H1 (cell line): ENCODE data around the gene FREM1. TPM values are rescaled to one million over a fixed set of nuclear protein-coding genes. Genes with fewer than 3 reads are reported as not detected.

Source experiments
- CTCF ChIA-PET: fragments of 300-600 bp; sonication (Branson Sonifier 250); formaldehyde crosslinking; loops from one replicate; lab custom pipeline; 2021; ENCODE audit not compliant: partially characterized antibody; lab: Charles Lee
- POLR2A ChIA-PET: fragments of 300-600 bp; sonication (Branson Sonifier 250); formaldehyde crosslinking; loops from one replicate; lab custom pipeline; 2021; ENCODE audit warnings: inconsistent platforms; ENCODE audit not compliant: partially characterized antibody; lab: Charles Lee
- DNase-seq, 2 experiments: peaks; one replicate each; pipeline versions ENCODE4 v3.0.0 to v3.0.0-alpha.2; 2010 to 2022; ENCODE audit warnings: low spot score in 2 of 2, low read depth in 1 of 2, mixed read lengths in 1 of 2
- FAIRE-seq: peaks from 2 replicates; lab custom pipeline; 2011; peaks lifted over from hg19 to GRCh38; lab: Jason Lieb, UNC
- H2AFZ ChIP-seq: 2 replicates; pipeline ENCODE4 v1.8.1; 2012; ENCODE audit warnings: low read length, inconsistent platforms
- H2AK5ac ChIP-seq: 2 replicates; pipeline ENCODE4 v1.6.1; 2013; ENCODE audit warnings: low read depth, low read length
- H2BK120ac ChIP-seq: replicated peaks from 2 replicates; pipeline ENCODE3; 2013; ENCODE audit warnings: low read depth, low read length, inconsistent platforms
- H2BK12ac ChIP-seq: 2 replicates; pipeline ENCODE4 v1.6.1; 2013; ENCODE audit warnings: low read depth, low read length
- H2BK15ac ChIP-seq: 2 replicates; pipeline ENCODE4 v1.6.1; 2013; ENCODE audit warnings: low read length
- H2BK20ac ChIP-seq: 2 replicates; pipeline ENCODE4 v1.6.1; 2013; ENCODE audit warnings: low read length
- H2BK5ac ChIP-seq: 2 replicates; pipeline ENCODE4 v1.6.1; 2013; ENCODE audit warnings: low read depth, low read length
- H3K14ac ChIP-seq: 2 replicates; pipeline ENCODE4 v1.6.1; 2013; ENCODE audit warnings: inconsistent platforms; ENCODE audit not compliant: insufficient read length
- H3K18ac ChIP-seq: 2 replicates; pipeline ENCODE4 v1.6.1; 2013; ENCODE audit warnings: low read length; ENCODE audit errors: extremely low read depth
- H3K23ac ChIP-seq: 2 replicates; pipeline ENCODE4 v1.6.1; 2013; ENCODE audit warnings: inconsistent platforms; ENCODE audit not compliant: insufficient read length
- H3K23me2 ChIP-seq: 2 replicates; pipeline ENCODE4 v1.6.1; 2013; ENCODE audit warnings: low read depth, low read length
- H3K27ac ChIP-seq: 2 replicates; pipeline ENCODE4 v1.6.1; 2011; ENCODE audit warnings: low read depth, low read length, inconsistent platforms
- H3K27me3 ChIP-seq, 4 experiments: replicated peaks in 1 of 4; 1 replicate in 1 of 4; 2 replicates in 3 of 4; pipeline versions ENCODE4 v1.6.1 to v1.8.1; 2011 to 2013; ENCODE audit warnings: low read length in 3 of 4, mild to moderate bottlenecking in 3 of 4, inconsistent platforms in 2 of 4, mixed read lengths in 2 of 4, moderate library complexity in 1 of 4; ENCODE audit not compliant: control insufficient read depth in 3 of 4, insufficient read depth in 3 of 4; ENCODE audit errors: extremely low read depth in 1 of 4
- H3K36me3 ChIP-seq, 4 experiments: 2 replicates each; pipeline versions ENCODE4 v1.6.1 to v1.8.1; 2011 to 2013; ENCODE audit warnings: mild to moderate bottlenecking in 4 of 4, low read length in 3 of 4, moderate library complexity in 2 of 4, control low read depth in 1 of 4, inconsistent platforms in 1 of 4; ENCODE audit not compliant: insufficient read depth in 4 of 4, control insufficient read depth in 2 of 4
- H3K4ac ChIP-seq: replicated peaks from 2 replicates; pipeline ENCODE3; 2013; ENCODE audit warnings: low read length, low read depth, mixed read lengths, inconsistent platforms; ENCODE audit not compliant: insufficient read length
- H3K4me1 ChIP-seq, 4 experiments: replicated peaks in 1 of 4; 1 replicate in 1 of 4; 2 replicates in 3 of 4; pipeline versions ENCODE4 v1.6.1 to v1.8.1; 2011 to 2013; ENCODE audit warnings: low read length in 3 of 4, inconsistent platforms in 2 of 4, mixed read lengths in 1 of 4; ENCODE audit not compliant: insufficient read depth in 4 of 4, control insufficient read depth in 3 of 4
- H3K4me2 ChIP-seq, 2 experiments: 2 replicates each; pipeline versions ENCODE4 v1.6.1 to v1.8.1; 2011 to 2013; ENCODE audit warnings: low read depth in 2 of 2, low read length in 2 of 2, control low read depth in 1 of 2, inconsistent platforms in 1 of 2, mild to moderate bottlenecking in 1 of 2; ENCODE audit not compliant: insufficient read depth in 1 of 2
- H3K4me3 ChIP-seq, 4 experiments: fragments of 200-600, 300-600 bp in 1 of 4; sonication (generic), shearing (Covaris generic), sonication (Bioruptor Twin) in 1 of 4; 2 replicates each; pipeline versions ENCODE4 v1.5.1 to v1.8.1; 2011 to 2016; ENCODE audit warnings: low read length in 4 of 4, low read depth in 3 of 4, control low read depth in 2 of 4, inconsistent platforms in 2 of 4, mild to moderate bottlenecking in 2 of 4, mixed read lengths in 1 of 4, moderate library complexity in 1 of 4; ENCODE audit not compliant: insufficient read depth in 2 of 4; ENCODE audit errors: extremely low read depth in 1 of 4
- H3K56ac ChIP-seq: replicated peaks from 2 replicates; pipeline ENCODE3; 2013; ENCODE audit warnings: low read depth, mild to moderate bottlenecking, mixed read lengths, low read length, inconsistent platforms; ENCODE audit not compliant: insufficient read length
- H3K79me1 ChIP-seq: 2 replicates; pipeline ENCODE4 v1.6.1; 2013; ENCODE audit warnings: low read depth, low read length, control low read depth
- H3K79me2 ChIP-seq, 2 experiments: 2 replicates each; pipeline versions ENCODE4 v1.6.1 to v1.8.1; 2012 to 2013; ENCODE audit warnings: low read length in 2 of 2, mild to moderate bottlenecking in 2 of 2, inconsistent platforms in 1 of 2; ENCODE audit not compliant: insufficient read depth in 2 of 2, control insufficient read depth in 1 of 2
- H3K9ac ChIP-seq, 4 experiments: replicated peaks in 1 of 4; 1 replicate in 1 of 4; 2 replicates in 3 of 4; pipeline versions ENCODE4 v1.6.1 to v1.8.1; 2011 to 2013; ENCODE audit warnings: low read depth in 3 of 4, low read length in 3 of 4, control low read depth in 2 of 4, mild to moderate bottlenecking in 2 of 4, moderate library complexity in 2 of 4, inconsistent platforms in 1 of 4; ENCODE audit errors: extremely low read depth in 1 of 4
- H3K9me3 ChIP-seq, 2 experiments: 2 replicates each; pipeline versions ENCODE4 v1.6.1 to v1.8.1; 2012 to 2013; ENCODE audit warnings: mild to moderate bottlenecking in 2 of 2, moderate library complexity in 2 of 2, control low read depth in 1 of 2, inconsistent platforms in 1 of 2, low read depth in 1 of 2, low read length in 1 of 2, mixed read lengths in 1 of 2; ENCODE audit not compliant: insufficient read depth in 2 of 2
- H4K20me1 ChIP-seq, 2 experiments: replicated peaks in 1 of 2; 2 replicates each; pipeline versions ENCODE3 to v1.8.1; 2011 to 2013; ENCODE audit warnings: inconsistent platforms in 2 of 2, low read length in 2 of 2, mild to moderate bottlenecking in 1 of 2; ENCODE audit not compliant: insufficient read depth in 2 of 2, control insufficient read depth in 1 of 2
- H4K5ac ChIP-seq: 2 replicates; pipeline ENCODE4 v1.6.1; 2013; ENCODE audit warnings: low read length, low read depth, mixed read lengths, inconsistent platforms; ENCODE audit not compliant: insufficient read length
- H4K8ac ChIP-seq: 2 replicates; pipeline ENCODE4 v1.8.0; 2013; ENCODE audit warnings: mild to moderate bottlenecking, moderate library complexity, low read length, inconsistent platforms; ENCODE audit not compliant: insufficient read depth; ENCODE audit errors: extremely low read depth
- H4K91ac ChIP-seq: replicated peaks from 2 replicates; pipeline ENCODE3; 2013; ENCODE audit warnings: low read length, mixed read lengths, inconsistent platforms; ENCODE audit not compliant: insufficient read length
- BRCA1 ChIP-seq: IDR thresholded peaks from 2 replicates; pipeline ENCODE4 v1.6.1; 2012; ENCODE audit warnings: low read depth, low read length, improper control_type of control experiment
- CBX5 ChIP-seq: fragments of 300-800, 300-1000 bp; sonication (generic); IDR thresholded peaks from 2 replicates; pipeline ENCODE4 v1.7.1; 2016; ENCODE audit warnings: antibody characterized with exemption, low read length, low read depth
- CREB1 ChIP-seq: IDR thresholded peaks from 2 replicates; pipeline ENCODE4 v1.6.1; 2012; ENCODE audit warnings: inconsistent platforms
- FOSL1 ChIP-seq: IDR thresholded peaks from 2 replicates; pipeline ENCODE4 v1.6.1; 2011; ENCODE audit warnings: mild to moderate bottlenecking, low read depth, low read length, moderate library complexity; ENCODE audit not compliant: insufficient read depth
- MAFK ChIP-seq: IDR thresholded peaks from 2 replicates; pipeline ENCODE4 v1.6.1; 2012; ENCODE audit warnings: low read depth, mild to moderate bottlenecking, improper control_type of control experiment, low read length
- RAD21 ChIP-seq, 2 experiments: IDR thresholded peaks in 1 of 2; conservative IDR thresholded peaks in 1 of 2; 2 replicates each; pipeline ENCODE4 v1.6.1; 2011; ENCODE audit warnings: low read depth in 2 of 2, low read length in 2 of 2, improper control_type of control experiment in 1 of 2, inconsistent platforms in 1 of 2, mild to moderate bottlenecking in 1 of 2, moderate library complexity in 1 of 2
- SAP30 ChIP-seq: fragments of 300-600 bp; sonication (generic); IDR thresholded peaks from 2 replicates; pipeline ENCODE4 v1.7.1; 2012; ENCODE audit warnings: low read length, moderate library complexity, mild to moderate bottlenecking, inconsistent platforms; ENCODE audit not compliant: insufficient read depth, insufficient replicate concordance
- SP2 ChIP-seq: IDR thresholded peaks from 2 replicates; pipeline ENCODE4 v1.6.1; 2012; ENCODE audit warnings: mild to moderate bottlenecking, low read length, inconsistent platforms
- WGBS, 2 experiments: shearing (Covaris generic) in 1 of 2; methylation state at CpG; one replicate each; pipeline versions ENCODE4 v1.1.6 to v1.1.7; 2013 to 2015; ENCODE audit warnings: low lambda C conversion rate in 2 of 2, mixed read lengths in 2 of 2, inconsistent platforms in 1 of 2, low coverage in 1 of 2, missing lambda C conversion rate in 1 of 2; ENCODE audit not compliant: insufficient replicate concordance in 2 of 2, insufficient coverage in 1 of 2, insufficient read length in 1 of 2; ENCODE audit errors: extremely low coverage in 1 of 2, missing lambda C conversion rate in 1 of 2; 5-methylcytosine and 5-hydroxymethylcytosine counted together
- polyA plus RNA-seq, 7 experiments: library from polyadenylated mRNA; depleted of rRNA in 3 of 7; stranded (reverse) in 5 of 7; unstranded in 2 of 7; fragments of >200 nt in 5 of 7; fragments of 200-250 nt in 2 of 7; gene quantifications; 1 replicate in 5 of 7; 2 replicates in 1 of 7; 4 replicates in 1 of 7; pipeline versions ENCODE4 v1.2.1 to v1.2.3, GENCODE V29; 2011 to 2013; ENCODE audit warnings: missing spikeins in 2 of 7, mixed read lengths in 2 of 7
- total RNA-seq: library from RNA; stranded (reverse); fragmentation: NEBNext Ultra II Directional; extraction: Animal tissue kit (Norgen Biotek cat#: 25700); gene quantifications from 2 replicates; pipeline ENCODE4 v1.2.1, GENCODE V29; 2021
- TF ChIP-seq, protein P1 (sequence below): IDR thresholded peaks from 2 replicates; pipeline ENCODE4 v1.6.1; 2012; ENCODE audit warnings: low read length, inconsistent platforms

FREM1 gene
- total and polyA plus RNA-seq, 2 of the 8 experiments (the other 6 are each of a cell fraction or from before 2014, with no cell fraction given): 2.6 to 3.1 TPM

DNA sequence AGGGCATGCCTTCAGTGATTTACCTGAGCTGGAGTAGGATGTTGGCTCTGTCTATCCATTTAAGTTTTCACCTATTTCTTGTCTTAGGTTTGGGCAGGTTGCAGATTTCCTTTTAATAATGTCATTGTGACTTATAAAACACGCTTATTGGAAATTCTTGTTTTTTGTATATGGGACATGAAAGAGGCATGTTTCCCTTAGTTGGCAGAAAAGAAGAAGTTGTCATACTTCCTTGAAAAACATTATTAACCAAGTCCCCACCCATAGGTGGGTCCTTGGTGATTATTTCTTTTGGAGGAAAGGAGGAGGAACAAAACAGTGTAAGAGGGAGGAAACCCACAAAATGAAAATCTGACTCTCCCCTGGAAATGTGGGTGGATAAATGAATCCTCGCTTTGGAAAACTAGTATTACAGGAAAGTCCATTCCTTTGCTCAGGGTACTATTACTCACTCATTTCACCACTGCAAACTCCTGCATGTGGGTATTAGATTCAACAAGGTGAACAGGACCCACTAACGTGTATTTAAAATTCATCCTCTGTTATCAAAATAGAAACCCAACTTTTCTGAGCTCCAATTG lies 197.0 kb downstream of the FREM1 start:
- H3K14ac ChIP-seq: no peak overlapping the region
- H3K27ac ChIP-seq: no peak overlapping the region
- no peak overlapping the region for H2BK12ac ChIP-seq
- no peak overlapping the region for H2BK15ac ChIP-seq
- H3K9ac ChIP-seq: no peak overlapping the region
- H3K4ac ChIP-seq: no peak overlapping the region
- no peak overlapping the region for H3K18ac ChIP-seq
- no peak for TF ChIP-seq SP2
- TF ChIP-seq MAFK: no peak
- no peak for TF ChIP-seq CBX5
- no peak for TF ChIP-seq FOSL1
- no peak for TF ChIP-seq RAD21 (IDR thresholded peaks at IDR 0.05 in 1 of 2, conservative IDR thresholded peaks at IDR 0.05 in 1 of 2; ENCODE audit: low read depth in 2 of 2, low read length in 2 of 2)
- no peak for TF ChIP-seq CREB1
- TF ChIP-seq, protein P1, sequence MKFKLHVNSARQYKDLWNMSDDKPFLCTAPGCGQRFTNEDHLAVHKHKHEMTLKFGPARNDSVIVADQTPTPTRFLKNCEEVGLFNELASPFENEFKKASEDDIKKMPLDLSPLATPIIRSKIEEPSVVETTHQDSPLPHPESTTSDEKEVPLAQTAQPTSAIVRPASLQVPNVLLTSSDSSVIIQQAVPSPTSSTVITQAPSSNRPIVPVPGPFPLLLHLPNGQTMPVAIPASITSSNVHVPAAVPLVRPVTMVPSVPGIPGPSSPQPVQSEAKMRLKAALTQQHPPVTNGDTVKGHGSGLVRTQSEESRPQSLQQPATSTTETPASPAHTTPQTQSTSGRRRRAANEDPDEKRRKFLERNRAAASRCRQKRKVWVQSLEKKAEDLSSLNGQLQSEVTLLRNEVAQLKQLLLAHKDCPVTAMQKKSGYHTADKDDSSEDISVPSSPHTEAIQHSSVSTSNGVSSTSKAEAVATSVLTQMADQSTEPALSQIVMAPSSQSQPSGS: no peak
- TF ChIP-seq BRCA1: no peak
- TF ChIP-seq SAP30: no peak
- H4K5ac ChIP-seq: no peak overlapping the region
- H3K23ac ChIP-seq: no peak overlapping the region
- H3K4me3 ChIP-seq: no peak overlapping the region
- H3K56ac ChIP-seq: no peak overlapping the region
- no peaks in the 10 kb centered on the region for H3K36me3 ChIP-seq
- ChIA-PET CTCF (no interaction called here), POLR2A (no interaction called here)
- no peaks in the 10 kb centered on the region for H3K27me3 ChIP-seq
- H4K8ac ChIP-seq: no peak overlapping the region
- H3K9me3 ChIP-seq: no peaks in the 10 kb centered on the region; a peak in 1 of 4 replicates
- no peak overlapping the region for H3K4me2 ChIP-seq
- 89% methylated on average over 3 of the region's 3 CpGs; no CpG with 5 or more reads in 1 of the 2 experiments for WGBS, 2 experiments
- H2AFZ ChIP-seq: no peak overlapping the region
- FAIRE-seq (no peak), DNase-seq (no peak)
- no peaks in the 10 kb centered on the region for H4K20me1 ChIP-seq
- no peak overlapping the region for H2BK120ac ChIP-seq
- no peak overlapping the region for H2AK5ac ChIP-seq
- no peak overlapping the region for H2BK5ac ChIP-seq
- no peaks in the 10 kb centered on the region for H3K23me2 ChIP-seq
- no peaks in the 10 kb centered on the region for H3K4me1 ChIP-seq
- H3K79me2 ChIP-seq: no peaks in the 10 kb centered on the region
- no peak overlapping the region for H4K91ac ChIP-seq
- H2BK20ac ChIP-seq: no peak overlapping the region
- no peaks in the 10 kb centered on the region for H3K79me1 ChIP-seq
